Activated naive CD8-positive, alpha-beta T cell treated with anti-CD3 and anti-CD28 coated beads, Interleukin-2, amount 10 ng/mL, durations not matched to agents 7 days and 5 days (primary cell): ENCODE results near the gene ITGAV. TPM values are rescaled to one million over a fixed set of nuclear protein-coding genes. Genes with fewer than 3 reads are reported as not detected.

Source experiments
- total RNA-seq, 2 experiments: library from RNA; stranded (reverse); gene quantifications; one replicate each; pipeline ENCODE4 v1.2.3, GENCODE V29; 2021

Gene ITGAV
- total RNA-seq, 2 experiments from 2014 or later, result 7.5 to 7.7 TPM

Other genes with a start within 250 kb of the ITGAV start
- 10 to 100 TPM; 58.7 to 64.7 TPM for gene ZC3H15, start 103.8 kb upstream of the ITGAV start, total RNA-seq
- gene FAM171B, start 104.0 kb downstream of the ITGAV start, total RNA-seq, result under 1 TPM; 0.11 to 0.37 TPM